HUES6 (cell line): ENCODE data around the gene OR9A4.

Experiments used
- H3K27ac ChIP-seq: 2 replicates; pipeline ENCODE4 v1.7.0; 2013; ENCODE audit warnings: low read depth, mild to moderate bottlenecking, low read length, inconsistent platforms
- H3K27me3 ChIP-seq: 2 replicates; pipeline ENCODE4 v1.6.1; 2013; ENCODE audit warnings: low read length; ENCODE audit not compliant: control insufficient read depth, insufficient read depth
- H3K36me3 ChIP-seq: 2 replicates; pipeline ENCODE4 v1.6.1; 2013; ENCODE audit warnings: low read length; ENCODE audit not compliant: control insufficient read depth, insufficient read depth
- H3K4me1 ChIP-seq: 2 replicates; pipeline ENCODE4 v1.6.1; 2013; ENCODE audit warnings: low read length; ENCODE audit not compliant: control insufficient read depth, insufficient read depth
- H3K4me3 ChIP-seq: 2 replicates; pipeline ENCODE4 v1.5.1; 2013; ENCODE audit warnings: low read depth, low read length
- H3K9ac ChIP-seq: one replicate; pipeline ENCODE4 v1.6.1; 2013; ENCODE audit warnings: mild to moderate bottlenecking, low read length
- H3K9me3 ChIP-seq: 2 replicates; pipeline ENCODE4 v1.6.1; 2013; ENCODE audit warnings: low read depth, low read length; ENCODE audit not compliant: control insufficient read depth, insufficient read depth

The OR9A4 gene, protein sequence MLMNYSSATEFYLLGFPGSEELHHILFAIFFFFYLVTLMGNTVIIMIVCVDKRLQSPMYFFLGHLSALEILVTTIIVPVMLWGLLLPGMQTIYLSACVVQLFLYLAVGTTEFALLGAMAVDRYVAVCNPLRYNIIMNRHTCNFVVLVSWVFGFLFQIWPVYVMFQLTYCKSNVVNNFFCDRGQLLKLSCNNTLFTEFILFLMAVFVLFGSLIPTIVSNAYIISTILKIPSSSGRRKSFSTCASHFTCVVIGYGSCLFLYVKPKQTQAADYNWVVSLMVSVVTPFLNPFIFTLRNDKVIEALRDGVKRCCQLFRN

GRCh38 chr7:141916099-141916498, at the start of gene OR9A4:
Gene OR9A4 (plus strand): TSS chr7:141916399. CDS start chr7:141918876, 2,477 bp downstream.
- Histone ChIP-seq H3K9ac (no peak within 1 kb of the TSS), H3K4me3 (no peak within 1 kb of the TSS), H3K36me3 (no peaks in the 10 kb centered on the region), H3K4me1 (no peaks in the 10 kb centered on the region), H3K9me3 (peaks cover 2% of the 10 kb centered on the region; the same call in 1 of the 2 replicates), H3K27me3 (no peaks in the 10 kb centered on the region), H3K27ac (no peak within 1 kb of the TSS)

DNA sequence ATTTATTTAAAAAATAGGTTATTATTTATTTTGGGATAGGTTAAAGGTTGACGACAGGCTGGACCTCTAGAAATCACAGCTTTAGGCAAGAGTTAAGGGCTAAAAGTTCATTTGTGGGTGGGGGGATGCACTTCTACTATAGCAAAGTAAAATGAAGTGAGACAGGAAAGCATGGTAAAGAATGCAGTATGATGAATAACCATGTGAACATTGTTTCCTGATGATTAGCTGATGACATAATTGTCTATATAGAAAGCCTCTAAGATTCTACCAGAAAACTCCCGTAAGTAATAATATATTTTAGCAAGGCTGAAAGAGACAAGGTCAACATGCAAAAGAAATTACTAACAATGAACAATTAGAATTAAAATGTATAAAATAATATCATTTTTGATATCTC, 49.2 kb upstream of the OR9A4 start:
- Histone ChIP-seq H3K9me3 (no peaks in the 10 kb centered on the region), H3K4me3 (no peak overlapping the region), H3K9ac (no peak overlapping the region), H3K36me3 (no peaks in the 10 kb centered on the region), H3K4me1 (no peaks in the 10 kb centered on the region), H3K27ac (no peak overlapping the region), H3K27me3 (no peaks in the 10 kb centered on the region)

GRCh38 chr7:141872931-141873330, 43.3 kb upstream of the OR9A4 start:
- Histone ChIP-seq H3K27me3 (no peaks in the 10 kb centered on the region), H3K4me3 (no peak overlapping the region), H3K9me3 (no peaks in the 10 kb centered on the region), H3K4me1 (peaks cover 18% of the 10 kb centered on the region), H3K9ac (no peak overlapping the region), H3K27ac (no peak overlapping the region), H3K36me3 (no peaks in the 10 kb centered on the region)

GRCh38 chr7:141874787-141875186, 41.4 kb upstream of the OR9A4 start:
- Histone ChIP-seq H3K36me3 (no peaks in the 10 kb centered on the region), H3K9ac (no peak overlapping the region), H3K4me1 (peaks cover 18% of the 10 kb centered on the region), H3K9me3 (no peaks in the 10 kb centered on the region), H3K4me3 (no peak overlapping the region), H3K27me3 (no peaks in the 10 kb centered on the region), H3K27ac (no peak overlapping the region)

DNA sequence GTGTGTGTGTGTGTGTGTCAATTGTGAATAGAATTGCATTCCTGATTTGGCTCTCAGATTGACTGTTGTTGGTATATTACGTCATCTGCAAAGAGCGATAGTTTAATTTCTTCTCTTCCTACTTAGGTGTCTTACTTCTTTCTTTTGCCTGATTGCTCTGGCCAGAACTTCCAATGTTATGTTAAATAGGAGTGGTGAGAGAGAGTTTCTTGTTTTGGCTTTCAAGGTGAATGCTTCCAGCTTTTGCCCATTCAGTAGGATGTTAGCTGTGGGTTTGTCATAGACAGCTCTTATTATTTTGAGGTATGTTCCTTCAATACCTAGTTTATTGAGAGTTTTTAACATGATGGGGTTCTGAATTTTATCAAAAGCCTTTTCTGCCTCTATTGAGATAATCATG, 40.7 kb upstream of the OR9A4 start:
- Histone ChIP-seq H3K27ac (no peak overlapping the region), H3K9ac (no peak overlapping the region), H3K4me1 (peaks cover 18% of the 10 kb centered on the region), H3K36me3 (no peaks in the 10 kb centered on the region), H3K4me3 (no peak overlapping the region), H3K27me3 (no peaks in the 10 kb centered on the region), H3K9me3 (no peaks in the 10 kb centered on the region)

DNA sequence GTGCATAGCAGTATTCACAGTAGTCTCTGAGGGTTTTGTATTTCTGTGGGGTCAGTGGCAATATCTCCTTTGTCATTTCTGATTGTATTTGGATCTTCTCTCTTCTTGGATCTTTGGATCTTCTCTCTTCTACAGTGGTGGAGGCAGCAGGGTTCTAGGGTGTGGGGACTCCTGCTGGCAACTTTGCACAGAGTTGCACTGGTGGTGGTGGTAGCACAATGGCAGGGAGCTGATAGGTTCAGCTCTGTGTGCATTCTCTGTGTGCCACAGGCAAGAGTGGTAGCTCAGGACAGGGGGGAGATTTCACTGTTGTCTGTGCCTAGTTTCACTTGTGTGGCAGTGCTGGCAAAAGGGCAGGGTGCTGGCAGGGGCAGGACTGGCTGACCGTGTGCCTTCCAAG, 39.8 kb upstream of the OR9A4 start:
- H3K4me3 ChIP-seq = no peak overlapping the region

DNA sequence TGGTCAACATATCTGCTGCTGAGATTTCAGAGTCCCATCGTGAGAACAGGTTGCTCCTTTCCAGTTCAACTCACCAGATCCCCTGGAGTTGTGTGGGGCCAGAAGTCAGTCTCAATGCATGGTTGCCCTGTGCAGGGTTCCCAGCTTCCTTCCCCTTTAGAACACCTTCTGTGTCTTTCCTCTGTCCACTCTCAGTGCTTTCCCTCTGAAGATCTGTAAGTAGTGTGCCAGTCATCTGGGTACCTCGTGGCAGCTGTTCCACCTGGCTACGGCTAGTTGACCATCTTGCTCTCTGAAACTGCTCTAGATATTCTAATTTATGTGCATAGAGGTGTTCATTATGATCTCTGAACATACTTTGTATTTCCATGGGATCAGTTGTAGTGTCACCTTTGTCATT, 38.8 kb upstream of the OR9A4 start:
- Histone ChIP-seq H3K4me1 (peaks cover 18% of the 10 kb centered on the region), H3K36me3 (no peaks in the 10 kb centered on the region), H3K4me3 (no peak overlapping the region), H3K9me3 (no peaks in the 10 kb centered on the region), H3K27ac (no peak overlapping the region), H3K9ac (no peak overlapping the region), H3K27me3 (no peaks in the 10 kb centered on the region)

More for the DNA sequence above, 39.8 kb upstream of the OR9A4 start:
- H3K36me3 ChIP-seq = no peaks in the 10 kb centered on the region
- H3K9ac ChIP-seq = no peak overlapping the region
- no peak overlapping the region for H3K27ac ChIP-seq
- H3K4me1 ChIP-seq = peaks cover 18% of the 10 kb centered on the region
- H3K27me3 ChIP-seq = no peaks in the 10 kb centered on the region
- no peaks in the 10 kb centered on the region for H3K9me3 ChIP-seq

DNA sequence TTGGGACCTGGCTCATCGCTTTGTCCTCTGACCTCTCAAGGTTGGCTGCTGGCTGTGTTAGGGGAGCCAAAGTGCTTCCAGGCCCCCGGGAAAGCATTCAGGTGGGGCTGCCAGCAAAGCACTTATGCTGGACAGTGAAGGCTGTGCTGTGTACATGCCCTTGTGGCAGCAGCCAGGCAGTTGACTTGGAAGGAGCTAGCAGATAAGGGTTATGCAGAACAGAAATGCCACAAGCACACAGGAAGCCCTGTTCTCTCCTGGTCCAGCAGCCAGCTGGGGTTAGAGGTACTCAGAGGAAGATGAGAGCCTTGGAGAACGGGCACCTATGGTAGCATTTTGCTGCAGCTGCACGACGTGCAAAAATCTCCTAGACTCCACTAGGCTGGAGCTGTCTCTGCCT, 35.2 kb upstream of the OR9A4 start:
- Histone ChIP-seq H3K27ac (no peak overlapping the region), H3K4me1 (peaks cover 7% of the 10 kb centered on the region; the same call in 1 of the 2 replicates), H3K4me3 (no peak overlapping the region), H3K9me3 (no peaks in the 10 kb centered on the region), H3K27me3 (no peaks in the 10 kb centered on the region), H3K36me3 (no peaks in the 10 kb centered on the region), H3K9ac (no peak overlapping the region)

DNA sequence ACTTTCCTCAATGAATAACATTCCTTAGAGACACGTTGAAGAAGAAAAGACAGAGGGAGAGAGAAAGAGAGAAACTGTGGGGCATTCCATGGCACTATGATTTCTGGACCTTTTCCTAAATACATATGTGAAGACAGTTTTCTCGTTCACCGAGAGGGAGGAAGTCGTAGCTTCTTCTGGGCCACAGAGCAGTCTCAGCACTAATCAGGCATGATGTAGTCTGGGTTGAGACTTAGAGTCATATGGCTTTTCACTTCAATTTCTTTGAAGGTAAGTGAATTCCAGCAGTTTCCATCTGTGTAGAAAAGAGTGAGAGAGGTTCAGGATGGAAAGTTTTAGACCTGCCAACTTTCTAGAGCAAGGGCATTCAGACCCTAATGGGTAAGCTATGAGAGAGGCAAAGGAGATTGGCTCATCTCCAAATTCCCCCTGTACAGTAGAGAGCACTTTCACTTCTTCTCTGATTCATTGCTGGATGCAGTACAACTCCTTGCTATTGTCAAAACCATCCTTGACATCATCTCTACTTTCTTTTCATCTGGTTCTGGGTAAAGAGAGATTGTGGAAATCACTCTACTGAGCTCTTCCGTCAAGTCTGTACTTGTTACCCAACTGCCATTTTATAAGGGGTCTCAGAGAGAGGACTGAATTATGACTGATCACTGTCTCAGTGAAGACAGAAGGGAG, 31.5 kb upstream of the OR9A4 start:
- Histone ChIP-seq H3K9me3 (no peaks in the 10 kb centered on the region), H3K27ac (no peak overlapping the region), H3K4me3 (no peak overlapping the region), H3K27me3 (no peaks in the 10 kb centered on the region), H3K36me3 (no peaks in the 10 kb centered on the region), H3K9ac (no peak overlapping the region), H3K4me1 (no peaks in the 10 kb centered on the region)

GRCh38 chr7:141889321-141889720, 26.9 kb upstream of the OR9A4 start:
- Histone ChIP-seq H3K27ac (no peak overlapping the region), H3K9me3 (no peaks in the 10 kb centered on the region), H3K9ac (no peak overlapping the region), H3K27me3 (no peaks in the 10 kb centered on the region), H3K4me1 (no peaks in the 10 kb centered on the region), H3K4me3 (no peak overlapping the region), H3K36me3 (no peaks in the 10 kb centered on the region)

- H3K9me3 ChIP-seq = no peaks in the 10 kb centered on the region
- no peaks in the 10 kb centered on the region for H3K27me3 ChIP-seq
- no peaks in the 10 kb centered on the region for H3K36me3 ChIP-seq
- no peak overlapping the region for H3K27ac ChIP-seq
- H3K9ac ChIP-seq = no peak overlapping the region
- no peaks in the 10 kb centered on the region for H3K4me1 ChIP-seq
- no peak overlapping the region for H3K4me3 ChIP-seq
Measured at GRCh38 chr7:141891336-141891735, 24.9 kb upstream of the OR9A4 start.
